BLaER1 treated with 17β-estradiol and CSF1 and Interleukin-3, amounts not matched to agents 10 nM and 100 nM (cell line): ENCODE measurements around the gene HCN3.

Experiments used
- H3K27ac ChIP-seq, 11 experiments: shearing (Covaris generic); formaldehyde crosslinking; 2 replicates each; pipeline ENCODE4 v1.8.1; 2022
- H3K27me3 ChIP-seq, 11 experiments: shearing (Covaris generic); formaldehyde crosslinking; 2 replicates each; pipeline ENCODE4 v1.8.1; 2022
- H3K36me3 ChIP-seq, 11 experiments: shearing (Covaris generic); formaldehyde crosslinking; 2 replicates each; pipeline ENCODE4 v1.8.1; 2022
- H3K4me1 ChIP-seq, 10 experiments: shearing (Covaris generic); formaldehyde crosslinking; 2 replicates each; pipeline ENCODE4 v1.8.1; 2022
- H3K4me2 ChIP-seq, 11 experiments: shearing (Covaris generic); formaldehyde crosslinking; 2 replicates each; pipeline ENCODE4 v1.8.1; 2022
- H3K4me3 ChIP-seq, 10 experiments: shearing (Covaris generic); formaldehyde crosslinking; 2 replicates each; pipeline ENCODE4 v1.8.1; 2022
- H3K9ac ChIP-seq, 11 experiments: shearing (Covaris generic); formaldehyde crosslinking; 2 replicates each; pipeline ENCODE4 v1.8.1; 2022
- H3K9me3 ChIP-seq, 11 experiments: shearing (Covaris generic); formaldehyde crosslinking; replicated peaks in 1 of 11; 2 replicates each; pipeline ENCODE4 v1.8.1; 2022
- H4K20me1 ChIP-seq, 11 experiments: shearing (Covaris generic); formaldehyde crosslinking; 2 replicates each; pipeline ENCODE4 v1.8.1; 2022
- Cebpa-rat ChIP-seq, 11 experiments: shearing (Covaris generic); IDR thresholded peaks; 2 replicates each; pipeline ENCODE4 v1.8.1; 2022

Gene HCN3

GRCh38 chr1:155250633-155251449, 26.4 kb upstream of the HCN3 start:
- H3K27ac ChIP-seq = peak overlapping the region; percentile 59 to 83 (median 78); a peak in 20 of 22 replicates
- no peaks in the 10 kb centered on the region for H3K27me3 ChIP-seq
- peaks cover 0 to 4% (median 0%) of the 10 kb centered on the region in 11 experiments; a peak in 1 of 22 replicates for H4K20me1 ChIP-seq
- H3K9ac ChIP-seq = peak overlapping the region; percentile 69 to 92 (median 82)
- peak overlapping the region; percentile 72 to 97 (median 88) for H3K4me2 ChIP-seq
- H3K4me1 ChIP-seq = peaks cover 41 to 58% (median 52%) of the 10 kb centered on the region in 10 experiments
- TF ChIP-seq Cebpa-rat (IDR thresholded peaks at IDR 0.05) = no peak
- H3K4me3 ChIP-seq = peak overlapping the region; percentile 54 to 79 (median 64)
- H3K36me3 ChIP-seq = peaks cover 6 to 33% (median 16%) of the 10 kb centered on the region in 11 experiments; a peak in 19 of 22 replicates
- no peaks in the 10 kb centered on the region for H3K9me3 ChIP-seq

GRCh38 chr1:155251566-155251965, 25.7 kb upstream of the HCN3 start:
- Histone ChIP-seq H3K9me3 (no peaks in the 10 kb centered on the region), H4K20me1 (peaks cover 0 to 9% (median 0%) of the 10 kb centered on the region in 11 experiments; a peak in 4 of 22 replicates), H3K27ac (peak overlapping the region in 4 of 11 experiments; percentile 13 to 78 (median 58); a peak in 4 of 22 replicates), H3K27me3 (no peaks in the 10 kb centered on the region), H3K4me1 (peaks cover 47 to 65% (median 58%) of the 10 kb centered on the region in 10 experiments), H3K36me3 (peaks cover 8 to 35% (median 21%) of the 10 kb centered on the region in 11 experiments; a peak in 20 of 22 replicates), H3K4me3 (peak overlapping the region in 1 of 10 experiments; percentile 70; a peak in 1 of 20 replicates), H3K4me2 (peak overlapping the region; percentile 58 to 97 (median 72); a peak in 21 of 22 replicates), H3K9ac (peak overlapping the region in 7 of 11 experiments; percentile 44 to 83 (median 78); a peak in 7 of 22 replicates)
- no peak for TF ChIP-seq Cebpa-rat (IDR thresholded peaks at IDR 0.05)

GRCh38 chr1:155253208-155253607, 24.1 kb upstream of the HCN3 start:
- H3K27me3 ChIP-seq = no peaks in the 10 kb centered on the region
- peaks cover 0 to 13% (median 0%) of the 10 kb centered on the region in 11 experiments; a peak in 4 of 22 replicates for H4K20me1 ChIP-seq
- H3K27ac ChIP-seq = no peak overlapping the region
- no peak for TF ChIP-seq Cebpa-rat (IDR thresholded peaks at IDR 0.05)
- peak overlapping the region in 9 of 11 experiments; percentile 72 to 92 (median 84); a peak in 14 of 22 replicates for H3K9ac ChIP-seq
- peak overlapping the region in 6 of 10 experiments; percentile 7 to 85 (median 72); a peak in 8 of 20 replicates for H3K4me3 ChIP-seq
- H3K9me3 ChIP-seq = no peaks in the 10 kb centered on the region
- H3K36me3 ChIP-seq = peaks cover 15 to 35% (median 20%) of the 10 kb centered on the region in 11 experiments; a peak in 20 of 22 replicates
- H3K4me2 ChIP-seq = peak overlapping the region; percentile 90 to 100 (median 100)
- peaks cover 47 to 65% (median 59%) of the 10 kb centered on the region in 10 experiments for H3K4me1 ChIP-seq

GRCh38 chr1:155253797-155254196, 23.5 kb upstream of the HCN3 start:
- no peaks in the 10 kb centered on the region for H3K27me3 ChIP-seq
- H4K20me1 ChIP-seq = peaks cover 0 to 13% (median 0%) of the 10 kb centered on the region in 11 experiments; a peak in 4 of 22 replicates
- H3K27ac ChIP-seq = peak overlapping the region in 5 of 11 experiments; percentile 69 to 80 (median 77); a peak in 6 of 22 replicates
- peak overlapping the region; percentile 68 to 85 (median 74) for H3K4me3 ChIP-seq
- peaks cover 47 to 65% (median 59%) of the 10 kb centered on the region in 10 experiments for H3K4me1 ChIP-seq
- peaks cover 20 to 35% (median 23%) of the 10 kb centered on the region in 11 experiments for H3K36me3 ChIP-seq
- peak overlapping the region; percentile 72 to 92 (median 83) for H3K9ac ChIP-seq
- peak overlapping the region; percentile 90 to 100 (median 100) for H3K4me2 ChIP-seq
- no peak for TF ChIP-seq Cebpa-rat (IDR thresholded peaks at IDR 0.05)
- no peaks in the 10 kb centered on the region for H3K9me3 ChIP-seq

- peak overlapping the region; percentile 72 to 92 (median 83) for H3K9ac ChIP-seq
- peaks cover 0 to 15% (median 0%) of the 10 kb centered on the region in 11 experiments; a peak in 5 of 22 replicates for H4K20me1 ChIP-seq
- H3K4me2 ChIP-seq = peak overlapping the region; percentile 90 to 100 (median 100)
- H3K27me3 ChIP-seq = no peaks in the 10 kb centered on the region
- H3K4me1 ChIP-seq = peaks cover 47 to 64% (median 57%) of the 10 kb centered on the region in 10 experiments
- TF ChIP-seq Cebpa-rat (IDR thresholded peaks at IDR 0.05) = no peak
- H3K27ac ChIP-seq = peak overlapping the region in 9 of 11 experiments; percentile 69 to 81 (median 78); a peak in 17 of 22 replicates
- H3K9me3 ChIP-seq = no peaks in the 10 kb centered on the region
- H3K4me3 ChIP-seq = peak overlapping the region; percentile 68 to 85 (median 74)
- peaks cover 25 to 37% (median 28%) of the 10 kb centered on the region in 11 experiments for H3K36me3 ChIP-seq
These were observed 23.0 kb upstream of the HCN3 start for GRCh38 chr1:155254228-155254713.

GRCh38 chr1:155254714-155255242, 22.5 kb upstream of the HCN3 start:
- Histone ChIP-seq H4K20me1 (peaks cover 0 to 18% (median 0%) of the 10 kb centered on the region in 11 experiments; a peak in 5 of 22 replicates), H3K4me2 (peak overlapping the region; percentile 90 to 100 (median 100)), H3K36me3 (peaks cover 29 to 42% (median 33%) of the 10 kb centered on the region in 11 experiments), H3K9me3 (no peaks in the 10 kb centered on the region), H3K27me3 (no peaks in the 10 kb centered on the region), H3K27ac (peak overlapping the region; percentile 69 to 88 (median 78); a peak in 21 of 22 replicates), H3K9ac (peak overlapping the region; percentile 72 to 92 (median 83)), H3K4me3 (peak overlapping the region; percentile 68 to 85 (median 74)), H3K4me1 (peaks cover 45 to 59% (median 54%) of the 10 kb centered on the region in 10 experiments)
- TF ChIP-seq Cebpa-rat (IDR thresholded peaks at IDR 0.05) = no peak

- H3K27me3 ChIP-seq = no peaks in the 10 kb centered on the region
- no peaks in the 10 kb centered on the region for H3K9me3 ChIP-seq
- peak within 1 kb of the TSS; percentile 90 to 100 (median 100) for H3K4me2 ChIP-seq
- H3K27ac ChIP-seq = peak within 1 kb of the TSS; percentile 69 to 88 (median 78)
- peaks cover 44 to 59% (median 53%) of the 10 kb centered on the region in 10 experiments for H3K4me1 ChIP-seq
- peak within 1 kb of the TSS; percentile 68 to 85 (median 74) for H3K4me3 ChIP-seq
- TF ChIP-seq Cebpa-rat (IDR thresholded peaks at IDR 0.05) = no peak
- peak within 1 kb of the TSS; percentile 72 to 92 (median 83) for H3K9ac ChIP-seq
- peaks cover 35 to 48% (median 39%) of the 10 kb centered on the region in 11 experiments for H3K36me3 ChIP-seq
- H4K20me1 ChIP-seq = peaks cover 0 to 24% (median 3%) of the 10 kb centered on the region in 11 experiments; a peak in 9 of 22 replicates
These were observed 21.8 kb upstream of the HCN3 start, which contains the start of gene ENTREP3 for GRCh38 chr1:155255243-155256007. ENTREP3 (minus strand) TSS chr1:155255483; CDS start chr1:155254877, 606 bp downstream.
